ENCODE measurements around the gene SLC39A13.

SLC39A13 gene

GRCh38 chr11:47406896-47407745, 1.3 kb upstream of the SLC39A13 start:
- peaks cover 15% of the 10 kb centered on the region for H3K4me1 ChIP-seq (ENCODE audit: low read length)
- H3K9me3 ChIP-seq (replicated peaks; ENCODE audit: insufficient read depth, low read length): no peaks in the 10 kb centered on the region
- peak overlapping the region; percentile 55 for H3K9ac ChIP-seq (ENCODE audit: low read length)
- H3F3A ChIP-seq (ENCODE audit: insufficient read depth, low read length): peaks cover 10% of the 10 kb centered on the region
- peak overlapping the region; percentile 69 for H3K4me3 ChIP-seq (ENCODE audit: low read length)
- peak overlapping the region; percentile 64; the same call in 1 of the 2 replicates for H3K27ac ChIP-seq (ENCODE audit: low read length)
- H3K27me3 ChIP-seq (replicated peaks; ENCODE audit: insufficient read depth, low read length): no peaks in the 10 kb centered on the region
- no peaks in the 10 kb centered on the region for H4K20me1 ChIP-seq (ENCODE audit: insufficient read depth, low read length)
- no peak for TF ChIP-seq EZH2phosphoT487 (IDR thresholded peaks at IDR 0.05; ENCODE audit: low read length)
- TF ChIP-seq EZH2 (optimal IDR thresholded peaks at IDR 0.05; ENCODE audit: low read depth, low read length): no peak
- TF ChIP-seq, protein P1, sequence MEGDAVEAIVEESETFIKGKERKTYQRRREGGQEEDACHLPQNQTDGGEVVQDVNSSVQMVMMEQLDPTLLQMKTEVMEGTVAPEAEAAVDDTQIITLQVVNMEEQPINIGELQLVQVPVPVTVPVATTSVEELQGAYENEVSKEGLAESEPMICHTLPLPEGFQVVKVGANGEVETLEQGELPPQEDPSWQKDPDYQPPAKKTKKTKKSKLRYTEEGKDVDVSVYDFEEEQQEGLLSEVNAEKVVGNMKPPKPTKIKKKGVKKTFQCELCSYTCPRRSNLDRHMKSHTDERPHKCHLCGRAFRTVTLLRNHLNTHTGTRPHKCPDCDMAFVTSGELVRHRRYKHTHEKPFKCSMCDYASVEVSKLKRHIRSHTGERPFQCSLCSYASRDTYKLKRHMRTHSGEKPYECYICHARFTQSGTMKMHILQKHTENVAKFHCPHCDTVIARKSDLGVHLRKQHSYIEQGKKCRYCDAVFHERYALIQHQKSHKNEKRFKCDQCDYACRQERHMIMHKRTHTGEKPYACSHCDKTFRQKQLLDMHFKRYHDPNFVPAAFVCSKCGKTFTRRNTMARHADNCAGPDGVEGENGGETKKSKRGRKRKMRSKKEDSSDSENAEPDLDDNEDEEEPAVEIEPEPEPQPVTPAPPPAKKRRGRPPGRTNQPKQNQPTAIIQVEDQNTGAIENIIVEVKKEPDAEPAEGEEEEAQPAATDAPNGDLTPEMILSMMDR (IDR thresholded peaks at IDR 0.05; ENCODE audit: low read length): no peak
- peak; percentile 56 for DNase-seq
- no peaks in the 10 kb centered on the region for H3K36me3 ChIP-seq (replicated peaks; ENCODE audit: insufficient read depth, low read length)
- H3K4me2 ChIP-seq (ENCODE audit: low read depth, low read length): peak overlapping the region; percentile 80
- H2AFZ ChIP-seq (ENCODE audit: low read length): peak overlapping the region; percentile 43
- H3K9me2 ChIP-seq (replicated peaks; ENCODE audit: insufficient read depth, low read length): no peaks in the 10 kb centered on the region
- H3K79me2 ChIP-seq (ENCODE audit: low read length): no peaks in the 10 kb centered on the region

- peak overlapping the region; percentile 96 for H3K4me2 ChIP-seq (ENCODE audit: low read depth, low read length)
- H3F3A ChIP-seq (ENCODE audit: insufficient read depth, low read length): peaks cover 10% of the 10 kb centered on the region
- no peak for DNase-seq
- H2AFZ ChIP-seq (ENCODE audit: low read length): peak overlapping the region; percentile 97
- no peaks in the 10 kb centered on the region for H4K20me1 ChIP-seq (ENCODE audit: insufficient read depth, low read length)
- H3K9me3 ChIP-seq (replicated peaks; ENCODE audit: insufficient read depth, low read length): no peaks in the 10 kb centered on the region
- peaks cover 15% of the 10 kb centered on the region for H3K4me1 ChIP-seq (ENCODE audit: low read length)
- no peaks in the 10 kb centered on the region for H3K9me2 ChIP-seq (replicated peaks; ENCODE audit: insufficient read depth, low read length)
- H3K27me3 ChIP-seq (replicated peaks; ENCODE audit: insufficient read depth, low read length): no peaks in the 10 kb centered on the region
- no peak overlapping the region for H3K27ac ChIP-seq (ENCODE audit: low read length)
- H3K9ac ChIP-seq (ENCODE audit: low read length): peak overlapping the region; percentile 74; the same call in 1 of the 2 replicates
- H3K79me2 ChIP-seq (ENCODE audit: low read length): no peaks in the 10 kb centered on the region
- TF ChIP-seq EZH2phosphoT487 (IDR thresholded peaks at IDR 0.05; ENCODE audit: low read length) (no peak), EZH2 (optimal IDR thresholded peaks at IDR 0.05; ENCODE audit: low read depth, low read length) (no peak)
- TF ChIP-seq, protein P1 (IDR thresholded peaks at IDR 0.05; ENCODE audit: low read length): no peak
- H3K36me3 ChIP-seq (replicated peaks; ENCODE audit: insufficient read depth, low read length): no peaks in the 10 kb centered on the region
- H3K4me3 ChIP-seq (ENCODE audit: low read length): peak overlapping the region; percentile 75
Observed at GRCh38 chr11:47408598-47409439, 429 bp downstream of the SLC39A13 start.

GRCh38 chr11:47409440-47410369, 1.3 kb downstream of the SLC39A13 start:
- no peaks in the 10 kb centered on the region for H3K9me2 ChIP-seq (replicated peaks; ENCODE audit: insufficient read depth, low read length)
- no peak overlapping the region for H3K27ac ChIP-seq (ENCODE audit: low read length)
- TF ChIP-seq, protein P1 (IDR thresholded peaks at IDR 0.05; ENCODE audit: low read length): no peak
- H3K4me3 ChIP-seq (ENCODE audit: low read length): no peak overlapping the region
- H3K79me2 ChIP-seq (ENCODE audit: low read length): no peaks in the 10 kb centered on the region
- peaks cover 10% of the 10 kb centered on the region for H3F3A ChIP-seq (ENCODE audit: insufficient read depth, low read length)
- no peaks in the 10 kb centered on the region for H3K9me3 ChIP-seq (replicated peaks; ENCODE audit: insufficient read depth, low read length)
- no peaks in the 10 kb centered on the region for H4K20me1 ChIP-seq (ENCODE audit: insufficient read depth, low read length)
- no peak for DNase-seq
- peak overlapping the region; percentile 96; the same call in 1 of the 2 replicates for H3K4me2 ChIP-seq (ENCODE audit: low read depth, low read length)
- no peak overlapping the region for H2AFZ ChIP-seq (ENCODE audit: low read length)
- H3K9ac ChIP-seq (ENCODE audit: low read length): no peak overlapping the region; the same call in 1 of the 2 replicates
- no peaks in the 10 kb centered on the region for H3K36me3 ChIP-seq (replicated peaks; ENCODE audit: insufficient read depth, low read length)
- no peaks in the 10 kb centered on the region for H3K27me3 ChIP-seq (replicated peaks; ENCODE audit: insufficient read depth, low read length)
- H3K4me1 ChIP-seq (ENCODE audit: low read length): peaks cover 15% of the 10 kb centered on the region
